8988T (cell line): Measurements from ENCODE around the gene DHX57.
"Not testable (repeated sequence)": the region's sequence is repeated elsewhere in the genome, so short reads cannot be mapped to it uniquely, and the experiment has no call there.

Experiments used
- DNase-seq: peaks from one replicate; pipeline ENCODE4 v3.0.0; 2011

DHX57 gene

GRCh38 chr2:38866773-38867443 is 8.8 kb downstream of the DHX57 start:
- no peak for DNase-seq

GRCh38 chr2:38863061-38863695 is 12.6 kb downstream of the DHX57 start:
- DNase-seq: no peak

GRCh38 chr2:38862476-38862875 is 13.3 kb downstream of the DHX57 start:
- no peak for DNase-seq

- DNase-seq: no peak
These were observed 19.6 kb downstream of the DHX57 start for GRCh38 chr2:38856165-38856564.

GRCh38 chr2:38850045-38850444 is 25.7 kb downstream of the DHX57 start:
- no peak for DNase-seq

- no peak for DNase-seq
These were observed 38.9 kb downstream of the DHX57 start for GRCh38 chr2:38836791-38837190.

- no peak for DNase-seq
These were observed 39.7 kb downstream of the DHX57 start for GRCh38 chr2:38835990-38836389.

GRCh38 chr2:38835015-38835601 is 40.6 kb downstream of the DHX57 start:
- DNase-seq: no peak

- DNase-seq: no peak
These were observed 45.1 kb downstream of the DHX57 start for GRCh38 chr2:38830526-38831159.

- DNase-seq: no peak
These were observed 45.8 kb downstream of the DHX57 start for GRCh38 chr2:38829971-38830370.

- no peak for DNase-seq
These were observed 47.3 kb downstream of the DHX57 start for GRCh38 chr2:38828460-38828859.

- not testable (repeated sequence) for DNase-seq
These were observed 48.1 kb downstream of the DHX57 start for GRCh38 chr2:38827539-38828145.

GRCh38 chr2:38825956-38826355 is 49.8 kb downstream of the DHX57 start:
- no peak for DNase-seq

GRCh38 chr2:38824906-38825305 is 50.8 kb downstream of the DHX57 start:
- DNase-seq: no peak

GRCh38 chr2:38823386-38823785 is 52.3 kb downstream of the DHX57 start:
- no peak for DNase-seq

- no peak for DNase-seq
These were observed 57.2 kb downstream of the DHX57 start for GRCh38 chr2:38818565-38818964.

- DNase-seq: no peak
These were observed 59.8 kb downstream of the DHX57 start for GRCh38 chr2:38815936-38816335.

GRCh38 chr2:38810488-38810887 is 65.2 kb downstream of the DHX57 start:
- DNase-seq: no peak

GRCh38 chr2:38808677-38809076 is 67.1 kb downstream of the DHX57 start:
- DNase-seq: no peak

GRCh38 chr2:38806733-38807059 is 69.0 kb downstream of the DHX57 start:
- no peak for DNase-seq

- DNase-seq: no peak
These were observed 69.6 kb downstream of the DHX57 start for GRCh38 chr2:38806015-38806732.

- no peak for DNase-seq
These were observed 77.8 kb downstream of the DHX57 start for GRCh38 chr2:38797953-38798352.

- no peak for DNase-seq
These were observed 78.5 kb downstream of the DHX57 start for GRCh38 chr2:38797250-38797676.
